Measurements from ENCODE around the gene CDC45. TPM values are rescaled to one million over a fixed set of nuclear protein-coding genes. Genes with fewer than 3 reads are reported as not detected.
"Not testable (repeated sequence)": the region's sequence is repeated elsewhere in the genome, so short reads cannot be mapped to it uniquely, and the experiment has no call there.

The CDC45 gene
- total RNA-seq, 2 experiments from 2014 or later = 109 to 111 TPM

- Mint-ChIP-seq H3K4me3 (peak within 1 kb of the TSS; percentile 91), H3K27me3 (no peaks in the 10 kb centered on the region), H3K9me3 (no peaks in the 10 kb centered on the region), H3K36me3 (ENCODE audit: low read depth) (peaks cover 45% of the 10 kb centered on the region), H3K27ac (peak within 1 kb of the TSS; percentile 92), H3K4me1 (ENCODE audit: low read depth) (peaks cover 35% of the 10 kb centered on the region)
- TF ChIP-seq, protein P1, sequence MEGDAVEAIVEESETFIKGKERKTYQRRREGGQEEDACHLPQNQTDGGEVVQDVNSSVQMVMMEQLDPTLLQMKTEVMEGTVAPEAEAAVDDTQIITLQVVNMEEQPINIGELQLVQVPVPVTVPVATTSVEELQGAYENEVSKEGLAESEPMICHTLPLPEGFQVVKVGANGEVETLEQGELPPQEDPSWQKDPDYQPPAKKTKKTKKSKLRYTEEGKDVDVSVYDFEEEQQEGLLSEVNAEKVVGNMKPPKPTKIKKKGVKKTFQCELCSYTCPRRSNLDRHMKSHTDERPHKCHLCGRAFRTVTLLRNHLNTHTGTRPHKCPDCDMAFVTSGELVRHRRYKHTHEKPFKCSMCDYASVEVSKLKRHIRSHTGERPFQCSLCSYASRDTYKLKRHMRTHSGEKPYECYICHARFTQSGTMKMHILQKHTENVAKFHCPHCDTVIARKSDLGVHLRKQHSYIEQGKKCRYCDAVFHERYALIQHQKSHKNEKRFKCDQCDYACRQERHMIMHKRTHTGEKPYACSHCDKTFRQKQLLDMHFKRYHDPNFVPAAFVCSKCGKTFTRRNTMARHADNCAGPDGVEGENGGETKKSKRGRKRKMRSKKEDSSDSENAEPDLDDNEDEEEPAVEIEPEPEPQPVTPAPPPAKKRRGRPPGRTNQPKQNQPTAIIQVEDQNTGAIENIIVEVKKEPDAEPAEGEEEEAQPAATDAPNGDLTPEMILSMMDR (IDR thresholded peaks at IDR 0.05) = no peak
- CTCF ChIA-PET = interaction anchor here (1.0 to 1.2 kb wide), 2 partner anchors 13 kb away, joined by 3 to 4 read pairs; no protein-coding TSS in a partner anchor
- intact Hi-C loops (cut with micrococcal nuclease) = no loop called here
- POLR2A ChIA-PET = interaction anchor here (0.7 to 6.8 kb wide), 12 partner anchors 9 to 288 kb away, joined by 3 to 109 read pairs (median 4); partner anchors contain the start of genes C22orf39 and ESS2
- peak; percentile 93 for DNase-seq
- peak; percentile 87 for ATAC-seq
Observed at GRCh38 chr22:19432133-19432851, 47.4 kb upstream of the CDC45 start, which contains the start of gene MRPL40. MRPL40 (plus strand) TSS chr22:19432545; CDS start chr22:19432555, 10 bp downstream.

DNA sequence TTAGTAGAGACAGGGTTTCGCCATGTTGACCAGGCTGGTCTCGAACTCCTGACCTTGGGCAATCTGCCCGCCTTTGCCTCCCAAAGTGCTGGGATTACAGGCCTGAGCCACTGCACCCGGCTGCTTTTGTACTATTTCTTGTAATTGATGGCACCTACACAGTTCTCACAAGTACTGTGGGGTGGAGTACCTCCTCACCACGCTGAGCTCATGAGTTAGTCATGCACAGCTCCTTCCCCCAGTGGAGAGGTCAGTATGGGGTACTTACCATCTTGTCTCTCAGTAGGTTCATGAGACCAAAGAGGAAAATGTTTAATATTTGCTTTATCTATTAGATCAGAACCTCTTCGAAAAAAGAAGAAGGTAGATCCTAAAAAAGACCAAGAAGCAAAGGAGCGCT is 45.3 kb upstream of the CDC45 start:
- DNase-seq (peak; percentile 33), ATAC-seq (no peak)
- ChIA-PET CTCF (interaction anchor here (1.0 kb wide), 1 partner anchor 12 kb away, joined by 3 read pairs; no protein-coding TSS in a partner anchor), POLR2A (interaction anchor here (1.6 to 6.8 kb wide), 3 partner anchors 13 to 32 kb away, joined by 4 to 109 read pairs (median 51); partner anchors contain the start of gene C22orf39)
- H3K9me3 Mint-ChIP-seq = no peaks in the 10 kb centered on the region
- TF ChIP-seq, protein P1 (IDR thresholded peaks at IDR 0.05) = no peak
- H3K4me3 Mint-ChIP-seq = peak overlapping the region; percentile 44
- intact Hi-C loops (cut with micrococcal nuclease) = no loop called here
- peaks cover 28% of the 10 kb centered on the region for H3K4me1 Mint-ChIP-seq (ENCODE audit: low read depth)
- peak overlapping the region; percentile 49 for H3K27ac Mint-ChIP-seq
- no peaks in the 10 kb centered on the region for H3K27me3 Mint-ChIP-seq
- H3K36me3 Mint-ChIP-seq (ENCODE audit: low read depth) = peaks cover 44% of the 10 kb centered on the region

DNA sequence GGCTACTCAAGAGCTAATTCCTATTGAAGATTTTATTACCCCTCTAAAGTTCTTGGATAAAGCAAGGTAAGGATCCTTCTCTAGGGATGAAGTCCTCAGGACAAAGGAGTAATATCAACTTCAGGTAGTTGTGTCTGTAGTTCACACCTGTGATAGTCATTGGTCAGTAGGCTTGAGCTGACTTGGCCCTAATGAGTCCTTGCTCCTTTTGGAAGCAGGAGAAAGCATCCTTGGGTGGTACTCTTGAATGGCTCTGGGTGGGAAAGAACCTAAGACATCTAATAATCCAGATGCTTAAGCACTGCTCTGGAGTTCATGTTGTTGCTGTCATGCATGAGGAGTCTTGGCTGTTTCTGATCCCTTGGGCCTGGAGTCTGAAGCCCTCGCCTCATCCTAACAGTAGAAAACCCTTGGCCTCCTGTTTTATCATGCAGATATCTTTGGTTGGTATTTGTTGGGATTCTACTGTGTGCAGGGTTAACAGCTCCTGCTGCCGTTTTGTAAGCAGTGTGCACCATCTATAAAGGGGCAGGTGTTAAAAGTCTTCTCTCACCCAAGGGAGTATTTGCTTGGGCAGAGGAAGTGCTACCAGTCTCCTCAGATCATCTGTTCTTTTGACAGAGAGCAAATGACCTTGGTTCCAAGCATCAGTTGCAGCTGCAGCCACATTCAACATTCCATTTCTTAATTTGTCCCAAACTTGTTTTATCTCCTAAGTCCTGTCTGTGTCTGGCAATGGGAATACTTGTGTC is 44.7 kb upstream of the CDC45 start:
- CTCF ChIA-PET = interaction anchor here (1.2 kb wide), 1 partner anchor 11 kb away, joined by 5 read pairs; no protein-coding TSS in a partner anchor
- ATAC-seq = no peak
- peaks cover 22% of the 10 kb centered on the region for H3K4me1 Mint-ChIP-seq (ENCODE audit: low read depth)
- H3K9me3 Mint-ChIP-seq = no peaks in the 10 kb centered on the region
- no peak overlapping the region for H3K4me3 Mint-ChIP-seq
- intact Hi-C loops (cut with micrococcal nuclease) = no loop called here
- H3K27ac Mint-ChIP-seq = peak overlapping the region; percentile 34
- peaks cover 38% of the 10 kb centered on the region for H3K36me3 Mint-ChIP-seq (ENCODE audit: low read depth)
- no peak for DNase-seq
- no peaks in the 10 kb centered on the region for H3K27me3 Mint-ChIP-seq
- POLR2A ChIA-PET = interaction anchor here (1.1 to 6.8 kb wide), 4 partner anchors 12 to 42 kb away, joined by 4 to 109 read pairs (median 28); partner anchors contain the start of gene C22orf39
- TF ChIP-seq, protein P1 (IDR thresholded peaks at IDR 0.05) = no peak

GRCh38 chr22:19436444-19437161 is 43.1 kb upstream of the CDC45 start:
- DNase-seq; H3K27me3 Mint-ChIP-seq; CTCF ChIA-PET; intact Hi-C loops (cut with micrococcal nuclease); H3K9me3 Mint-ChIP-seq; ATAC-seq; H3K4me3 Mint-ChIP-seq: not testable (repeated sequence)
- peaks cover 17% of the 10 kb centered on the region for H3K4me1 Mint-ChIP-seq (ENCODE audit: low read depth)
- peaks cover 37% of the 10 kb centered on the region for H3K36me3 Mint-ChIP-seq (ENCODE audit: low read depth)
- POLR2A ChIA-PET = interaction anchor here (0.9 to 1.6 kb wide), 2 partner anchors 9 to 10 kb away, joined by 4 to 6 read pairs; partner anchors contain the start of gene C22orf39
- peak overlapping the region; percentile 76 for H3K27ac Mint-ChIP-seq

- DNase-seq (no peak), ATAC-seq (no peak)
- Mint-ChIP-seq H3K9me3 (no peaks in the 10 kb centered on the region), H3K4me3 (no peak overlapping the region), H3K27me3 (no peaks in the 10 kb centered on the region), H3K4me1 (ENCODE audit: low read depth) (peaks cover 14% of the 10 kb centered on the region), H3K36me3 (ENCODE audit: low read depth) (peaks cover 38% of the 10 kb centered on the region), H3K27ac (peak overlapping the region; percentile 31)
- intact Hi-C loops (cut with micrococcal nuclease) = no loop called here
- POLR2A ChIA-PET = interaction anchor here (1.6 kb wide), 1 partner anchor 9 kb away, joined by 6 read pairs; the partner anchor contains the start of gene C22orf39
- TF ChIP-seq, protein P1 (IDR thresholded peaks at IDR 0.05) = no peak
- CTCF ChIA-PET = no interaction called here
Observed at GRCh38 chr22:19438298-19438697, 41.4 kb upstream of the CDC45 start.
